Brain microvascular endothelial cell (primary cell): ENCODE data around the gene CHRNA4.

Source experiments
- DNase-seq: peaks from one replicate; pipeline ENCODE4 v3.0.0-alpha.2; 2020
- H3K27ac ChIP-seq: fragments of 250-450 bp; sonication (Bioruptor Pico); 2 replicates; pipeline ENCODE4 v1.5.1; 2020; ENCODE audit warnings: mild to moderate bottlenecking, moderate library complexity
- H3K27me3 ChIP-seq: fragments of 250-450 bp; sonication (Bioruptor Pico); replicated peaks from 2 replicates; pipeline ENCODE4 v1.5.1; 2020; ENCODE audit warnings: mild to moderate bottlenecking
- H3K36me3 ChIP-seq: fragments of 250-450 bp; sonication (Bioruptor Pico); replicated peaks from 2 replicates; pipeline ENCODE4 v1.5.1; 2020; ENCODE audit warnings: mild to moderate bottlenecking
- H3K4me3 ChIP-seq: 2 replicates; pipeline ENCODE4 v1.5.1; 2011; ENCODE audit warnings: low read depth, mild to moderate bottlenecking, control low read depth, low read length, moderate library complexity
- in situ Hi-C: cut with HindIII; loops from 2 replicates; pipeline ENCODE4 v1.10.0; 2017; ENCODE audit warnings: low sequenced_read_pairs, low pct_ligation_motif_present
- TF ChIP-seq, protein P1 (sequence below): IDR thresholded peaks from 2 replicates; pipeline ENCODE4 v1.5.1; 2011; ENCODE audit warnings: low read depth, mild to moderate bottlenecking, moderate library complexity, low read length, control low read depth, inconsistent platforms; ENCODE audit errors: missing control alignments

CHRNA4 gene

GRCh38 chr20:63394920-63395455 is 33.8 kb upstream of the CHRNA4 start:
- no peak overlapping the region for H3K27ac ChIP-seq
- H3K4me3 ChIP-seq = no peak overlapping the region
- in situ Hi-C loops = no loop called here
- no peak for DNase-seq
- no peaks in the 10 kb centered on the region for H3K27me3 ChIP-seq
- H3K36me3 ChIP-seq = no peaks in the 10 kb centered on the region
- TF ChIP-seq, protein P1, sequence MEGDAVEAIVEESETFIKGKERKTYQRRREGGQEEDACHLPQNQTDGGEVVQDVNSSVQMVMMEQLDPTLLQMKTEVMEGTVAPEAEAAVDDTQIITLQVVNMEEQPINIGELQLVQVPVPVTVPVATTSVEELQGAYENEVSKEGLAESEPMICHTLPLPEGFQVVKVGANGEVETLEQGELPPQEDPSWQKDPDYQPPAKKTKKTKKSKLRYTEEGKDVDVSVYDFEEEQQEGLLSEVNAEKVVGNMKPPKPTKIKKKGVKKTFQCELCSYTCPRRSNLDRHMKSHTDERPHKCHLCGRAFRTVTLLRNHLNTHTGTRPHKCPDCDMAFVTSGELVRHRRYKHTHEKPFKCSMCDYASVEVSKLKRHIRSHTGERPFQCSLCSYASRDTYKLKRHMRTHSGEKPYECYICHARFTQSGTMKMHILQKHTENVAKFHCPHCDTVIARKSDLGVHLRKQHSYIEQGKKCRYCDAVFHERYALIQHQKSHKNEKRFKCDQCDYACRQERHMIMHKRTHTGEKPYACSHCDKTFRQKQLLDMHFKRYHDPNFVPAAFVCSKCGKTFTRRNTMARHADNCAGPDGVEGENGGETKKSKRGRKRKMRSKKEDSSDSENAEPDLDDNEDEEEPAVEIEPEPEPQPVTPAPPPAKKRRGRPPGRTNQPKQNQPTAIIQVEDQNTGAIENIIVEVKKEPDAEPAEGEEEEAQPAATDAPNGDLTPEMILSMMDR = no peak

DNA sequence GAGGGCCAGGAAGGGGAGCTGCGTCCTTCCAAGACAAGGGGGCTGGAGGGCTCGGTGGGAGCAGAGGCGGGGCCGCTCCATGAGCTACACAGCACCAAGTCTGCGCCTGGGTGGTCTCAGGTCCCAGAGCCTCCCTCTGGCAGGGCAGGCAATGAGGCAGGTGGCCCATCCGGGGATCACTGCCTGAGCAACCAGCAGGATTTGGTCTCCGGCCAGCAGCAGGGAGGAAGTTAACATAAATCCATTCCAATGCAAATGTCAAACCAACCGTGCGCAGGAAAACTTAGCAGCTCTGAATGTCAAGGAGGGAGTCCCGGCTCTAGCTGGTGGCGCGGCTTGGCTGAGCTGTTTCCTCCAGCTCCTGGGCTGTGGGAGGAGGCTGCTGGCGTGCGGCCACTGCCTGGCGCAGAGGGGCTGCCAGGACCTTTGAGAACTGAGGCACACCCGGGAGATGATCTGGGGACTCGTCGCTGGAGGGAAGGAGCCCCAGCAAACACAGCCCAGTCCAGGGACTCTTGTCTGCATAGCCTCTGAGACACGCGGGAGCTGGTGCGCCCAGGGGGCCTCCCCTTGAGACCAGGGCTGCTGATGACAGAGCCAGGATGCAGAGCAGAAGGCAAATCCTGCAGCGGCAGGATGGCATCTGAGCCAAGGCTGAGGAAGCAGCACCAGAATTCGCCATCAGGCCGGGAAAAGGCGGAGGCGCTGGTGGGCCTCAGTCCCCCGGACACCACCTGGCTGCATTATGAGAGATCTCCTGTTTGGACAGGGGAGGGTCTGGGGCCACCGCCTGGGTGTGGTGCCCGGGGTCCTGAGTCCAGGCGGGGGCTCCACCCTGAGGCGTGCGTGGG is 33.1 kb upstream of the CHRNA4 start:
- TF ChIP-seq, protein P1 = no peak
- Histone ChIP-seq H3K27me3 (no peaks in the 10 kb centered on the region), H3K27ac (no peak overlapping the region), H3K36me3 (no peaks in the 10 kb centered on the region), H3K4me3 (no peak overlapping the region)
- in situ Hi-C loops = no loop called here
- no peak for DNase-seq

DNA sequence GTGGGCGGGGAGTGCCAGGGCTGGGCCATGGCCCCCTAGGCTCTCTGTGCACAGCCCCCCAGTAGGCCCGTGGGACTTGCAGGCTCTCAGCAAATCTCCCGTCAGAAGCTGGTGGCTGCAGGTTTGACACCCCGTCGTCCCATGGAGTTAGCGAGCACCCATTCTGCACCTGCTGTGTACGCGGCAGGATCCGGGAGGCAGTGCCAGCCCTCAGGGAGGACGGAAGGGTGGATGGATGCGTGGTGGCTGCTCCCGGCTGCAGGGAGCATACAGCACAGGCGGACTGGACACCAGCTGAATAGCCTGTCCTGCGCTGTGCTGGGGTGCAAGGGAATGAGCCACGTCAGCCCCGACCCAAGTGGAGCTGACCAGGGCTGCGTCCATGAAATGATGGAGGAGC is 32.4 kb upstream of the CHRNA4 start:
- Histone ChIP-seq H3K27ac (no peak overlapping the region), H3K27me3 (no peaks in the 10 kb centered on the region), H3K36me3 (no peaks in the 10 kb centered on the region), H3K4me3 (no peak overlapping the region)
- DNase-seq = no peak
- TF ChIP-seq, protein P1 = no peak
- in situ Hi-C loops = no loop called here

GRCh38 chr20:63392465-63393365 is 31.6 kb upstream of the CHRNA4 start:
- TF ChIP-seq, protein P1 = no peak
- Histone ChIP-seq H3K27ac (no peak overlapping the region), H3K27me3 (no peaks in the 10 kb centered on the region), H3K36me3 (no peaks in the 10 kb centered on the region), H3K4me3 (no peak overlapping the region)
- no peak for DNase-seq
- in situ Hi-C loops = no loop called here

- TF ChIP-seq, protein P1 = no peak
- DNase-seq = no peak
- in situ Hi-C loops = no loop called here
- Histone ChIP-seq H3K27ac (no peak overlapping the region), H3K36me3 (no peaks in the 10 kb centered on the region), H3K27me3 (no peaks in the 10 kb centered on the region), H3K4me3 (no peak overlapping the region)
Measured at GRCh38 chr20:63387917-63388316, 26.8 kb upstream of the CHRNA4 start.
